GM21528 (cell line): ENCODE results near the gene SYDE2.
"Not testable (repeated sequence)": the region's sequence is repeated elsewhere in the genome, so short reads cannot be mapped to it uniquely, and the experiment has no call there.

ENCODE experiments used
- ATAC-seq: cut with Tn5 transposase; IDR thresholded peaks from one replicate; pipeline ENCODE4 v1.9.1; 2021; ENCODE audit warnings: mild to moderate bottlenecking, moderate library complexity; ENCODE audit not compliant: unreplicated experiment, low FRiP score

The SYDE2 gene

DNA sequence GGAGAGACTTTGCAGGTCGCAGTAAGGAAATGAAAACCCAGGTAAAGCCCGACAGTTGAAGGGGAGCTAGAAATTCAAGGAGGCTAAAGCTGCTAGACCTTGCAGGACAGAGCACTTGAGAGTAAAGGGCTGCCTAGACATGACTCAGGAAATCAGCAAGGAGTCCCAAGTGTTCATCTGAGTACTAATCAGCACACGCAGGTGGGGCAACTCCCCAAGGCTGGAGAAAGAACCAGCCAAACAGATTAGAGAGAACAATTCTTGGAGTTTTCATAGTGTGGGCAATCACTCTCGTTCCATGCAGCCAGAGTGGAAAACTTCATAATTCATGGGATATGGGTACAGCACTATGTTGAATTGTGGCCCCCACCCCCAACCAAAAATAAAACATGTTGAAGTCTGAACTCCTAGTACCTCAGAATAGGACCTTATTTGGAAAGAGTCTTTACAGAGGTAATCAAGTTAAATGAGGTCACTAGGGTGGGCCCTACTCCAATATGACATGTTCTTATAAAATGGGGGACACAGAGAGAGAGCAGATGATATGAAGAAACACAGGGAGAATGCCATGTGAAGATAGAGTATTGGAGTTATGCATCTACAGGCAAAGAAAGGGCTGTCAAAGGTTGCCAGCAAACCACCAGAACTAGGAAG lies 28.0 kb downstream of the SYDE2 start:
- no peak for ATAC-seq

DNA sequence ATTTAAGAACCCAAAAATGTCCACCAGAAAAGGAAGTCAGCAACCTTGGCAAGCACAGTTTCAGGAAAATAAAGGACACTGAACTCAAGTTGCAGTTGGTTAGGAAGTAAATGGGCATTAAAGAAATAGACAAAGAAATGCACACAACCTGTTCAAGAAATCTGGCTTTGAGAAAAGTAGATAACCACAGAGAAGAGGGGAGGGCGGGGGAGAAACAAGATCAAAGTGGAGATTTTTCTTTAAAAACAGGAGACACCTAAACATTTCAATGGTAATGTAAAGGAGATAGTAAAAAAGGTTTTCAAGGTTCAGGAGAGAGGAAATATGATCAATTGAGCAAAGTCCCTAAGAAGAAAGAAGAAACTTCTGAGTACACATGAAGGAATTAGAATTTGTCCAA lies 29.1 kb downstream of the SYDE2 start:
- ATAC-seq = no peak

- no peak for ATAC-seq
These were observed 31.9 kb downstream of the SYDE2 start for GRCh38 chr1:85168884-85169283.

- ATAC-seq = no peak
These were observed 34.5 kb downstream of the SYDE2 start for GRCh38 chr1:85166351-85166750.

DNA sequence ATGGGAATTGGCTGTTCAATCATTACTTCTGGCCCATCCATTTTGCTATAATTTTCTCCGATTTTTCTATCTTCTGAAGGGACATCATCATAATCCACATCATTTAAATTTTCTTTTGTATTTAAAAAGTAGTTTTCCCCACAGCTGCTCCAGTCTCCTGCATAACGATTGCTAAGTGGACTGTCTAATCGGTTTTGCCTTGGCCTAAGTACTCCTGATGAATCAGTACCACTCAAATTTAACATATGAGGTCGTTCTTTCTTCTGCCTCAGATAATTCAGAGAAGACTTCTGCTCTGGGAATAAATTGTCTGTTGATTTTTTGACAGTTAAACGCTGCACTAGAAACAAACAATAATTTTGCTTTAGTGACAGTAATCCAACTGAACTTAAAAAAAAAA lies 41.9 kb downstream of the SYDE2 start:
- no peak for ATAC-seq

GRCh38 chr1:85157436-85157835 lies 43.4 kb downstream of the SYDE2 start:
- no peak for ATAC-seq

DNA sequence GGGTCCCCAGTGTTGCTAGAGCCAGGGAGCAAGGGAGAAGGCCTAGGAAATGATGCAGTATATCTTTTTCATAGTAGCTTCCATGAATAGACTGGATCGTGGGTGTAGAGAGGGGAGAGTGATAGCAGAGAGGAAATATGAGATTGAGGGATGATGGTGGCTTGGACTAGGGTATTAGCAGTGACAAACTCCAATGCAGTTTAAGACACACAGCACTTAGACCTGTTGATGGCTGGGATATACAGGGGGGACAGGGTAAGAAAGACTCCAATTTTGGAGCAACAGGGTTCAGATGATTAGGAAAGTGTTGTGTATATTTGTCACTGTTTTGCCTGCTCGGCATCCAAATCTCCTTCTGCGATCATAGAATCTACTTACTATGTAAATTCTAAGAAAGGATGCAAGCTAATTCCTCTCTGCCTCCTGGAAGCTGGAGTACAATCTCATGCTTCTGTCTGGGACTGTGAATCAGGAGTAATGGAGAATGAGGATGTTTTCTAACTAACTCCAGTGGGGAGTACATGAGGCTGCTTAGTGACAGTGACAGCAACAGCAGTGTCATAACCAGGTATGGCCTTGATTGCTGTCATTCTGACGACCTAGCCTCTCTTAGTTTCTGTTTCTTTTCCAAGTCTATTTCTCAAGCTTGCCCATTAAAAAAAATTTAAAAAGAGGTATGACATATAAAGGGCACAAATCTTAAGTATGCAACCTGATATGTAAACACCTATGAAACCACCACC lies 47.5 kb downstream of the SYDE2 start:
- ATAC-seq = peak; percentile 64

DNA sequence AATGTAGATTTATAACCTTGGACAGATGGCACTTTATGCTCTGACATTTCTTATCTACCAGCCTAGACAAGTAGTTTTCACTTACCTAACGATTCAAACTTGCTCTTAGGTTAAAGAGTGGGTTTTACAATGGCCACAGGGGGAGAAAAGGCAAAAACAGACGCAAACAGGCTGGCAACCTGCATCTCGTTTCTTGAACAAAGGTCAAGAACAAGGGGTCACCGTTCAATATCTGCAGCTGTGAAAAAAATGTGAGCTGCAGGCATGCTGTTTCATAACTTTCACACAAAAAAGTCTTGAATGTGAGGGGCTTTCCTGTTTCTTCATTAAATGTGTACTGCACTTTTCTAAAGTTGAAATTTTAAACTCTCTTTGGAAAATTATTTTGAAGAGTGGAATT lies 49.4 kb downstream of the SYDE2 start:
- ATAC-seq = no peak

DNA sequence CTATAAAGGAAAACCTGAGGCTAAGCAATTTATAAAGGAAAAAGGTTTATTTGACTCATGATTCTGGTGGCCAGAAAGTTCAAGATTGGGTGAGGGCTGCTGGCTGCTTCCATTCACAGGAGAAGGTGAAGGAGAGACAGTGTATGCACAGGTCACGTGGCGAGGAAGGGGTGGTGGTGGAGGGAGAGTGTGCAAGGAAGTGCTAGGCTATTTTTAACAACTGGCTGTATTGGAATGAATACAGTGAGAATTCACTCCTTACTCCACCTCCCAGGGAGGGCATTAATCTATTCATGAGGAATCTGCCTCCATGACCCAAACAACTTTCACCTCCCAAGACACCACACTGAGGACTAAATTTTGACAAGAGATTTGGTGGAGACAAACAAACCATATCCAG lies 51.0 kb downstream of the SYDE2 start:
- no peak for ATAC-seq

GRCh38 chr1:85148524-85149250 lies 52.1 kb downstream of the SYDE2 start:
- peak; percentile 83 for ATAC-seq

DNA sequence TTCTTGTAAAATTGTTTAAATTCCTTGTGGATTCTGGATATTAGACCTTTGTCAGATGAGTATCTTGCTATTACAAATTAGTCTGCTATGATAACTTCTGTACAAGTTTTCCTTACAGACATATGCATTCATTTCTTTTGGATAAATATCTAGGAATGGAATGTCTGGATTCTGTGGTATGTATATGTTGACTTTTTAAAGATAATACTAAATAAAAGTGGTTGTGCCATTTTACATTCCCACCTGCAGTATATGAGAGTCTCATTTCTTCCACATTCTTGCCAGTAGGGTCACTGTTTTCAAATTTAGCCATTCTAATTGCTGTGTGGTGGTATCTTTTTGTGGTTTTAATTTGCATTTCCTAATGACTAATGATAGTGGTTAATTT lies 53.9 kb downstream of the SYDE2 start:
- ATAC-seq = no peak

DNA sequence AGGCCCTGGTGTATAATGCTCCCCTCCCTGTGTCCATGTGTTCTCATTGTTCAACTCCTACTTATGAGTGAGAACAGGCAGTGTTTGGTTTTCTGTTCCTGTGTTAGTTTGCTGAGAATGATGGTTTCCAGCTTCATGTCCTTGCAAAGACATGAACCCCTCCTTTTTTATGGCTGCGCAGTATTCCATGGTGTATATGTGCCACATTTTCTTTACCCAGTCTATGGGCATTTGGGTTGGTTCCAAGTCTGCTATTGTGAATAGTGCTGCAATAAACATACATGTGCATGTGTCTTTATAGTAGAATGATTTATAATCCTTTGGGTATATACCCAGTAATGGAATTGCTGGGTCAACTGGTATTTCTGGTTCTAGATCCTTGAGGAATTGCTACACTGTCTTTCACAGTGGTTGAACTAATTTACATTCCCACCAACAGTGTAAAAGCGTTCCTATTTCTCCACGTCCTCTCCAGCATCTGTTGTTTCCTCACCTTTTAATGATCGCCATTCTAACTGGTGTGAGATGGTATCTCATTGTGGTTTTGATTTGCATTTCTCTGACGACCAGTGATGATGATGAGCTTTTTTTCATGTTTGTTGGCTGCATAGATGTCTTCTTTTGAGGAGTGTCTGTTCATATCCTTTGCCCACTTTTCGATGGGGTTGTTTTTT lies 54.4 kb downstream of the SYDE2 start:
- ATAC-seq = not testable (repeated sequence)

DNA sequence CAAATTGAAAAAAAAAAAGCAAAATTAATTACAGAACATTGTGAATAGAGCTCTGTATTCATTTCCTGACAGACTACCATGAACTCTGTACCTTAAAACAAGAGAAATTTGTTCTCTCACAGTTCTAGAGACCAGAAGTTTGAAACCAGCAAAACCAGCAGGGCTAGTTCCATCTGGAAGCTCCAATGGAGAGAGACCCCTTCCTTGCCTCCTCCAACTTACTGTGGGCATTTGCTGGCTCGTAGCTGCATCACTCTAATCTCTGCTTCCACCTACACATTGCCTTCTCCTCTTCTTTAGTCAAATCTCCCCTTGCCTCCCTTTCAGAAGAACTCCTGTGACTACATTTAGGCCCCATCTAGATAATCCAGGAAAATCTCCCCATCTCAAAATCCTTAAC lies 56.5 kb downstream of the SYDE2 start:
- ATAC-seq = no peak

DNA sequence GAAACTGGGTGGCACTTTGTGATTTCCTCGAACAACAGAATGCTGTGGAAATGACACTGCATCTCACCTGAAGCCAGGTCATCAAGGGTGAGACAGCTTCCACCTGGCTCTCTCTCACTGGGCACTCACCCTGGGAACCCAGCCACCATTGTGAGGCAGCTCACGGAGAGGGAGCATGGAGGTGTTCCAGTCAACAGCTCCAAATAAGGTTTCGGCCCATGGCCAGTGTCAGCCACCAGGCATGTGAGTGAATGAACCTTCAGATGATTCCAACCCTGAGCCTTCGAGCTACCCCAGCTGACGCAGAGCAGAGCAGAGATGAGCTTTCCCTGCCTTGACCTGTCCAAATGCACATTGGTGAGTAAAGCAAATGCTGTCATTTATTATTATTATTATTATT lies 58.1 kb downstream of the SYDE2 start:
- ATAC-seq = no peak

DNA sequence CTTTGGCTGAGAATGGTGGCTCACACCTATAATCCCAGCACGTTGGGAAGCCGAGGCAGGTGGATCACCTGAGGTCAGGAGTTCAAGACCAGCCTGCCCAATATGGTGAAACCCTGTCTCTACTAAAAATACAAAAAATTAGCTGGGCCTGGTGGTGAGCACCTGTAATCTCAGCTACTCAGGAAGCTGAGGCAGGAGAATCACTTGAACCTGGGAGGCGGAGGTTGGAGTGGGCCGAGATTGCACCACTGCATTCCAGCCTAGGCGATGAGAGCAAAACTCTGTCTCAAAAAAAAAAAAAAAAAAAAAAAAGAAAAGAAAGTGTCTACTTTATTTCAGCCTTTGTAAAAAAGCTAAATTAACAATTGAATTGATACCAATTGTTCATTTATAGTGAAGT lies 62.4 kb downstream of the SYDE2 start:
- ATAC-seq = not testable (repeated sequence)

DNA sequence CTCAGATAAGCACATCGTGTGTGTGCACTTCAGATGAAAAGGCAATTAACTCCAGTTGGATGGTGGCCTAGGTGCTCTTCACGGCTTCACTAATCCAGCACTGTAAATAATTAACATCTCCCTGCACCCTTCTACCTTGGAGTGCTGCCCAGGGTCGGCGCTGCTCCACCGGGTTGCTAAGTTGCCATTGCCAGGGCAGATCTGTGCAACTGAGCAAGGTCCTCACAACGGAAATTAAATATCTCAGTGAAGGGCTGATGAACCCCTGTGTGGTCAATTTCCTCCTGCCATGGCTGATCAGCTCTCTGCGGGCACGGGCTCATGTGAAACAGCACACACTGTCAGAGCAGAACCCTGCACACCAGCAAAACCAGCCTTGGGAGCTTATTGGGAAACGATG lies 63.2 kb downstream of the SYDE2 start:
- ATAC-seq = no peak

- ATAC-seq = no peak
These were observed 65.4 kb downstream of the SYDE2 start for GRCh38 chr1:85135392-85135798.

DNA sequence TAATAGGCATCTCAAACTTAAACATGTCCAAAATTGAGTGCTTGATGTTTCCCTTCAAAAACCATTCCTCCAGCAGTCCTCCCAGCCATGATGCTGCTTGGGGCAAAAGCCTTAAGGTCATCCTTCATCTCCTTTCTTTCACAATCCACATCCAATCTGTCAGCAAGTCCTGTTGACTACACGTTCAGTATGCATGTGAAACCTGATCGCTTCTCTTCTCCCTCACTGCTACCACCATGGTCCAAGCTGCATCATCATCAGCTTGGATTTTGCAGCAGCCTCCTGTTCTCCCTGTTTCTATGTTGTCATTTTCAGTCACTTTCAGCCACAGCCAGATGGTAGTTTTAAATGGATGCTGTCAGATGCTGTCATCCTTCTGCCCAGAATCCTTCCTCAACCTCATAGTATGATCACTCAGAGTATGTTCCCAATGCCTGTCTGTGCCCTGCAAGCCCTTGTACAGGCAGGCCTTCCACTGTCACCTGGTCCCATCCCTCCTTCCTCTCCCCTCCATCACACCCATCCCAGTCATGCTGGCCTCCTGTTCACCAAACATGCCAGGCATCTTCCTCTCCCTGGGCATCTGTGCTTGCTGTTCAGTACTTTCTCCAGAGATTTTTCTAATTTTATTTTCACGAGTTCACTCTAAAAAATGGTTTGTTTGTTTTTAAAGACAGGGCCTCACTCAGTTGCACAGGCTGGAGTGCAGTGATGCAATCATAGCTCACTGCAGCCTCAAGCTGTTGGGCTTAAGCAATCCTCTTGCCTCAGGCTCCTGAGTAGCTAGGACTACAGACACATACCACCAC lies 66.0 kb downstream of the SYDE2 start:
- no peak for ATAC-seq

GRCh38 chr1:85133565-85134159 lies 67.2 kb downstream of the SYDE2 start:
- ATAC-seq = no peak
